Mesodermal cell (in vitro differentiated cells): Measurements from ENCODE around the gene DCAF10.
"Not testable (repeated sequence)": the region's sequence is repeated elsewhere in the genome, so short reads cannot be mapped to it uniquely, and the experiment has no call there.

Source experiments
- H3K27ac ChIP-seq: 2 replicates; pipeline ENCODE4 v1.7.0; 2013; ENCODE audit warnings: mild to moderate bottlenecking, low read depth, low read length, moderate library complexity; ENCODE audit not compliant: severe bottlenecking
- H3K36me3 ChIP-seq: 2 replicates; pipeline ENCODE4 v1.7.1; 2013; ENCODE audit warnings: mild to moderate bottlenecking, low read length, moderate library complexity; ENCODE audit not compliant: control insufficient read depth, insufficient read depth
- H3K4me1 ChIP-seq: one replicate; pipeline ENCODE4 v1.7.1; 2013; ENCODE audit warnings: mild to moderate bottlenecking, low read length; ENCODE audit not compliant: insufficient read depth, control insufficient read depth, poor library complexity, severe bottlenecking
- H3K4me3 ChIP-seq: 2 replicates; pipeline ENCODE4 v1.7.0; 2013; ENCODE audit warnings: low read length, control low read depth, mild to moderate bottlenecking; ENCODE audit not compliant: insufficient read depth, poor library complexity, severe bottlenecking; ENCODE audit errors: extremely low read depth
- H3K9me3 ChIP-seq: 2 replicates; pipeline ENCODE4 v1.7.1; 2013; ENCODE audit warnings: mild to moderate bottlenecking, low read length, moderate library complexity; ENCODE audit not compliant: control insufficient read depth
- WGBS, 2 experiments: methylation state at CpG; one replicate each; pipeline ENCODE4 v1.1.5; 2013; ENCODE audit warnings: missing lambda C conversion rate in 2 of 2; ENCODE audit not compliant: insufficient coverage in 2 of 2; 5-methylcytosine and 5-hydroxymethylcytosine counted together

DCAF10 gene

DNA sequence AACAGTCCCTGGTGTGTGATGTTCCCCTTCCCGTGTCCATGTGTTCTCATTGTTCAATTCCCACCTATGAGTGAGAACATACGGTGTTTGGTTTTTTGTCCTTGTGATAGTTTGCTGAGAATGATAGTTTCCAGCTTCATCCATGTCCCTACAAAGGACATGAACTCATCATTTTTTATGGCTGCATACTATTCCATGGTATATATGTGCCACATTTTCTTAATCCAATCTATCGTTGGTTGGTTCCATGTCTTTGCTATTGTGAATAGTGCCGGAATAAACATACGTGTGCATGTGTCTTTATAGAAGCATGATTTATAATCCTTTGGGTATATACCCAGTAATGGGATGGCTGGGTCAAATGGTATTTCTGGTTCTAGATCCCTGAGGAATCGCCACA lies 35.3 kb upstream of the DCAF10 start:
- H3K4me1 ChIP-seq, H3K9me3 ChIP-seq, H3K36me3 ChIP-seq, H3K4me3 ChIP-seq, H3K27ac ChIP-seq: not testable (repeated sequence)
- no CpG with 5 or more reads among the region's 6 CpGs for WGBS, 2 experiments

DNA sequence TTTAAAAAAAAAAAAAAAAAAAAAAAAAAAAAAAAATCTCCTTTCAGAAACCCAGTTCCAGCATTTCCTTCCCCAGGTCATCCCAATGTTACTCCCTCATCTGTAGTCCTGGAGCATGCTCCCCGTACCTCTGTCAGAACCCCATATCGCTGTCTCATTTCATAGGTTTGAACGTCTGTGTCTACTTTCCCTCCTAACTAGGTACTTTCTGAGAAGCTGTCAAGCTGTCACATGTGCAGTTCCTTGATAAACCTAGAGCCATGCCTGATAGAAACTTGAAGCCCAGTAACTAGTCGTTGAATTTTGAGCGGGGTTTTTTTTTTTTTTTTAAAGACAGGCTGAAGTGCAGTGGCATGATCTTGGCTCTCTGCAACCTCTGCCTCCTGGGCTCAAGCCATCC lies 31.3 kb upstream of the DCAF10 start:
- 75 to 78% methylated on average over 3 to 5 of the region's 5 CpGs for WGBS, 2 experiments
- Histone ChIP-seq H3K9me3 (no peaks in the 10 kb centered on the region), H3K27ac (no peak overlapping the region), H3K4me3 (no peak overlapping the region), H3K36me3 (peaks cover 20% of the 10 kb centered on the region), H3K4me1 (no peaks in the 10 kb centered on the region)

DNA sequence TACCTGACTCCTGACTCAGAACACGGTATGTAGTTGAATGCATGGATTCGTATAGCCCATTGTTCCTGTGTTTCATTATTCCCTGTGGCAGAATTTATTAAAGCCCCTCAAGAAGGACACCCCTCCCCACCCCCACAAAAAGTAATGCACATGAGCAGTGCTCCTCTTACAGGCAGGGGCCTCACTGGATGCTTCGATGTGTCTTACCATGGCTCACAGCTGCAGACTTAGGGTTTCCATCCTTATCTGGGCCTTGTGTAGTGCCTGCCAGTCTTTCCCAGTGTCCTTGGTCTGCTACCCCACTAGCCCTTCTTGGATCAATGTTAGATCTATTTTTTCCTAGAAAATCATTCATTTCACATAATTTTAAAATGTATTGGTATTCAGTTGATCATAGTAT lies 30.6 kb upstream of the DCAF10 start:
- H3K36me3 ChIP-seq, result peaks cover 21% of the 10 kb centered on the region

DNA sequence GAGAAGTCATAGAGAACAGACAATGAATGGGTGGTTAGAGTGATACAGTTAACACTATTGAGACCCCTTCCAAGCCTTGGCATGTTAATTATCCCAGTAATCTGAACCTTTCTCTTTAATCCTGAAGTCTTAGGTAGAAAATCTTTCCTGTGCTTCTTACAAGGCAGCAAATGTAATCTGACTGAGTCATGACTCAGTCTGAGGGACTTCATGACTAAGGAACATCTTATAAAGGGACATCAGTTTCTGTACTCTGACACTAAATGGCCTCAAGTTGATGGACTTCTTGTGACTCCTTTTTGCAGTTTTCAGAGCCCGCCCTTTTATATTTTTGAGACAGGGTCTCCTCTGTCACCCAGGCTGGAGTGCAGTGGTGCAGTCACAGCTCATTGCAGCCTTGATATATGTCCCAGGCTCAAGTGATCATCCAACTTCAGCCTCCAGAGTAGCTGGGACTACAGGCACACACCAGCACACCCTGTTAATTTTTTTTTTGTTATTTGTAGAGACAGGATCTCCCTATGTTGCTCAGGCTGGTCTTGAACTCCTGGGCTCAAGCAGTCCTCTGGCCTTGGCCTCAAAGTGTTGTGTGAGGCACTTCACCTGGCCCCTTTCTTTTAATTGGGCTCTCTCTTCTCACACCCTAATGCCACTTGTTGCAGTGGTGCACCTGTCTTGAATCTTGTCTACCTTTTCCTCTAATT lies 25.2 kb upstream of the DCAF10 start:
- H3K4me1 ChIP-seq, result no peaks in the 10 kb centered on the region
- no peak overlapping the region for H3K4me3 ChIP-seq
- 83 to 100% methylated on average over 1 of the region's 1 CpG for WGBS, 2 experiments
- H3K9me3 ChIP-seq, result no peaks in the 10 kb centered on the region
- H3K36me3 ChIP-seq, result peaks cover 54% of the 10 kb centered on the region
- no peak overlapping the region for H3K27ac ChIP-seq

More for the DNA sequence above, 30.6 kb upstream of the DCAF10 start:
- Histone ChIP-seq H3K4me3 (no peak overlapping the region), H3K9me3 (no peaks in the 10 kb centered on the region), H3K27ac (no peak overlapping the region), H3K4me1 (no peaks in the 10 kb centered on the region)
- WGBS, 2 experiments, result 100% methylated on average over 2 of the region's 3 CpGs

DNA sequence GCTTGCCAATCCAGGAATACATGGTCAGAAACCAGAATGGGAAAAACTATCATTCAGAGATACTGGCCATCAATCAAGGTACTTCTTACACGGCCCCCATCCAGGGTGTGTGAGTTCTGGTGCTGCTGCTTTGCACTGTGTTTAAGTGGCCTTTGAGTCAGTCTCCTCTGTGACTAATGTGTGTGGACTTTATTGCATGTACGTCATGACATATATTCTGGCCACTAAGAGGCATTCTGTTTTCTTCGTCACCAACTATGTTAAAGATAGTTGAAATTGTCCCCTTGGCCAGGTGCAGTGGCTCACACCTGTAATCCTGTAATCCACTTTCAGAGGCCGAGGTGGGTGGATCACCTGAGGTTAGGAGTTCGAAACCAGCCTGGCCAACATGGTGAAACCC lies 24.3 kb upstream of the DCAF10 start:
- 94 to 100% methylated on average over 2 to 4 of the region's 5 CpGs for WGBS, 2 experiments
- Histone ChIP-seq H3K27ac (no peak overlapping the region), H3K9me3 (no peaks in the 10 kb centered on the region), H3K4me3 (no peak overlapping the region), H3K4me1 (no peaks in the 10 kb centered on the region), H3K36me3 (peaks cover 64% of the 10 kb centered on the region)

DNA sequence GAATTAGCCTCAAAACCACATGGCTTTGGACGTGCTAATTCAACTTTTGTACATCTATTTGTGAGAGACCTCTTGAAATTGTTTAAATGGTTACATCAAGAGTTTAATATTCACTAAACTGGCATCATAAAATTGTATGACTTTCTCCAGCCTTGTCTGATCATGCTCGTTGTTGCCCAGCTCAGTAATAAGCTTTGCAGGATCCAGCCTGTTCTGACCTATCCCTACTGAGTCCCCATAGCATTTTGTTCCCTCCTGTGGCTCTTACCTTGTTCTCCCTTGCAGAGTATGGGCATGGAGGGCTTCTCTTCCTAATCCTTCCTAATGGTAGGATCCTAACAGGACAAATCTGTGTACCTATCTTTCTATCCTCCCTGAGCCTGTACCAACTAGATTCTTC lies 22.1 kb upstream of the DCAF10 start:
- 83 to 100% methylated on average over 1 of the region's 2 CpGs for WGBS, 2 experiments
- H3K36me3 ChIP-seq, result peaks cover 74% of the 10 kb centered on the region
- no peak overlapping the region for H3K27ac ChIP-seq
- no peaks in the 10 kb centered on the region for H3K9me3 ChIP-seq
- H3K4me3 ChIP-seq, result no peak overlapping the region
- peaks cover under 1% of the 10 kb centered on the region for H3K4me1 ChIP-seq

DNA sequence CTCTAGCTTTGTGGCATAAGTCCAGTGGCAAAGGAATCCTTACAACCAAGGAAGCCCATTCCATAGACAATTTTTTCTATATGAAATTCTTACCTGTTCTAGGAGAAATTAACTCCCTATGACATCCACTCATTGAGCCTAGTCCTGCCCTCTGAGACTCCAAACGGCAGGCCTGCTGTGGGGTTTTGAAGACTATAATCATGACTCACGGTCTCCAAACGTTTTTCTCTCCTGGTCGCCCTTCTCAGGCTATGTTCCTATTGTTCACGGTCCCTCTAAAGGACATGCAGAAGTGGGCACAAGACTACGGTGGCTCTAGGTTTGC lies 16.3 kb upstream of the DCAF10 start:
- H3K36me3 ChIP-seq, result peaks cover 44% of the 10 kb centered on the region
- peaks cover 7% of the 10 kb centered on the region for H3K4me1 ChIP-seq
- no peaks in the 10 kb centered on the region for H3K9me3 ChIP-seq
- peak overlapping the region; percentile 50 for H3K27ac ChIP-seq
- WGBS, 2 experiments, result 0 to 7% methylated on average over 6 of the region's 6 CpGs
- peak overlapping the region; percentile 77 for H3K4me3 ChIP-seq

DNA sequence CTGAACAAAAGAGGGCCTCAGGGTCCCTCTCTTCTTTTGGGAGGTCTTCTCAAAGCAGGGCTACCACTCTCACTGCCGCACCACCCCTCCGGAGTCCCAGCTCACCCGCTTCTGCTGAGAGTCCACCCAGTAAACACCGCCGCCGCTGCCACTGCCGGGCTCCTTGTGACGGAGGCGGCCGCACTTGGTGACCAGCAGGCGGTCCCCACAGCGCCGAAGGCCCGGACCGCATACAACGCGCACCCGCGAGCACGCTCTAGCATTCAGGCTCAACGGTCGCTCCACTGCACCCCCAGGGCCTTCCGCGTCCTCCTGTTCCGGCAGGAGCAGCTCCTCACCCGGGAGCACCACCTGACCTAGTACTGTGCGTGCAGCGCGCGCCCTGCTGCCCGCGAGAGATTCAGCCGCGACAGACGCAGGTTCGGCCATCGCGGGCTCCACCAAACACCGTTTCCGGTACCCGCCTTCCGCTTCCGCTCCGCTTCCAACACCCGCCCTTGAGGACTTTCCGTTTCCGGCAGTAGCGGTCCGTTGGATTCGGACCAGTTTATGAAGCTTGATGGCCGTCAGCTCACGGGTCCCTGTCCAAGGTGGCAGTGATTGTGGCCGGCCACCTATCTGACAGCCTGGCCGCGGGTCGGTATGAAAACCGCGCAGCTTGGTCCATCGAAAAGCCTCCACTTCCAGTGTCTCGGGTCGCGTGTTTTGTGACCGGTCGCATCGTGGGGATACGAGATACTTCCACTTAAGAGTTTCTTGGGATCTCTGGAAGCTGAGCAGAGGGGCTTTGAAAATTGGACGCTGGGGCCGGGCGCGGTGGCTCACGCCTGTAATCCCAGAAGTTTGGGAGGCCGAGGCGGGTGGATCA lies 15.7 kb upstream of the DCAF10 start, which contains the start of gene EXOSC3:
TSS of gene EXOSC3 (minus strand) at position 449 of the 868 bp plus-strand sequence. CDS start at position 429, 20 bp downstream.
- no peaks in the 10 kb centered on the region for H3K9me3 ChIP-seq
- H3K36me3 ChIP-seq, result peaks cover 39% of the 10 kb centered on the region
- peaks cover 7% of the 10 kb centered on the region for H3K4me1 ChIP-seq
- WGBS, 2 experiments, result 0% methylated on average over 66 to 71 of the region's 73 CpGs
- peak within 1 kb of the TSS; percentile 77 for H3K4me3 ChIP-seq
- H3K27ac ChIP-seq, result peak within 1 kb of the TSS; percentile 50

DNA sequence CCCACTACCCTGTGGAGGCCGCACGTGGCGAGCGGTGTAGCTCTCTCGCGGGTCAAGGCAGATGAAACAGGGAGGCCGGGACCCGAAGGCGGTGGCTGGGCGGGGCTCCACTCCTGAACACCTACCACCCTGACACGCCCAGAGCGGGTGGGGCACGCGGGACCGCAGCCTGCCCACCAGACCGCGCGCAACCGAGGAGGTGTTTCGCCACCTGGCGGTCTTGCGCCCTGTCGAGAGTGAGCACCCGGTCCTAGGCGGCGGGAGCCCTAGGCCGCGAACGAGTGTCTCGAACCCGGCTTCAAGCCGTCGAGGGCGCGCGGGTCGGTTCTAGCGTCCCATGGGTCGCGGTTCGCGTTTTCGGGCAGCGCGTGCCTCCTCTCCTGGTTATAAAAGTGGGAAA lies 13.5 kb upstream of the DCAF10 start:
- peaks cover 18% of the 10 kb centered on the region for H3K36me3 ChIP-seq
- H3K4me1 ChIP-seq, result peaks cover 7% of the 10 kb centered on the region
- WGBS, 2 experiments, result 94 to 96% methylated on average over 31 to 35 of the region's 45 CpGs
- no peaks in the 10 kb centered on the region for H3K9me3 ChIP-seq
- no peak overlapping the region for H3K27ac ChIP-seq
- H3K4me3 ChIP-seq, result no peak overlapping the region

DNA sequence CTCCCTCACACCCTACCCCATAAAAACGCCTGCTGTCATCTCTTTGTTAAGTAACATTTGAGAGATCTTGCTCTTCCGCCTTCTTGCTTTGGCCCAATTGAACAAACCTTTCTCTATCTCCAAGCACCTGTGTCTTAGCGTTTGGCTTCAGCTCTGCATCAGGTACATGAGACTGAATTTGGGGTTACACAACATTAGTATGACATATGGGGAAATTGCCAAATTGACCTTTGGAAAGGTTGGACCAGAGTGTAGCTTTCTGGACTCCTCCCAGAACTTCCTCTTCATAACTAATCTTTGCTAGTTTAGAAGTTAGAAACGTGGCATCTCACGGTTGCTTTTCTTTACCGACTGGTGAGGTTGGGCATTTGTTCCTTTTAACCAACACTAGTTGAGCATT lies 12.3 kb upstream of the DCAF10 start:
- Histone ChIP-seq H3K36me3 (peaks cover 5% of the 10 kb centered on the region), H3K27ac (no peak overlapping the region), H3K4me3 (no peak overlapping the region), H3K9me3 (no peaks in the 10 kb centered on the region), H3K4me1 (peaks cover 7% of the 10 kb centered on the region)
- WGBS, 2 experiments, result 75 to 96% methylated on average over 2 to 6 of the region's 6 CpGs

DNA sequence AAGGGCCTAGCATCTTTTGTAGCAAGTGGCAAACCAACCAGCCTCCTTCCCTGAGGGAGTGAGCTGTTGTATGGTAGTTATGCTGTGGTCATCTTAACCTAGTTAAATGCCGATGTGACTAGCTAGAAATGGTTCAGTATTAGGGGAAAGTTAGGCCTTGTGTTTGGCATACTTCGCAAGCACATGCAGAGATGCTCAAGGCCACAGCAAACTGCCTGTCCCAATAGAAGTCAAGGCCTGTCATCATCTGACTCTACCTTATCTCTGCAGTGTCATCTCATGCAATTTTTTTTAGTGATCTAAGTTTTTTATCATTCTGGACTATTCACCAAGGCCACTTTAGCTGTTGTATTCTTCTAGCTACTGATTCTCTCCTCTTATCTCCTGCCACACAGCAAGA lies 10.5 kb upstream of the DCAF10 start:
- Histone ChIP-seq H3K9me3 (no peaks in the 10 kb centered on the region), H3K27ac (no peak overlapping the region), H3K4me3 (no peak overlapping the region), H3K36me3 (no peaks in the 10 kb centered on the region), H3K4me1 (no peaks in the 10 kb centered on the region)
- 89 to 100% methylated on average over 2 of the region's 2 CpGs for WGBS, 2 experiments
